NCI-H2227 treated with DMSO at 0.1 percent for 48 hours (cell line): Measurements from ENCODE around the gene PCNT.
"Not testable (repeated sequence)": the region's sequence is repeated elsewhere in the genome, so short reads cannot be mapped to it uniquely, and the experiment has no call there.

ENCODE experiments used
- DNase-seq: peaks from one replicate; lab custom pipeline; 2025; lab: John Stamatoyannopoulos, UW

PCNT gene

GRCh38 chr21:46452710-46453109 lies 128.8 kb downstream of the PCNT start:
- DNase-seq: no peak

DNA sequence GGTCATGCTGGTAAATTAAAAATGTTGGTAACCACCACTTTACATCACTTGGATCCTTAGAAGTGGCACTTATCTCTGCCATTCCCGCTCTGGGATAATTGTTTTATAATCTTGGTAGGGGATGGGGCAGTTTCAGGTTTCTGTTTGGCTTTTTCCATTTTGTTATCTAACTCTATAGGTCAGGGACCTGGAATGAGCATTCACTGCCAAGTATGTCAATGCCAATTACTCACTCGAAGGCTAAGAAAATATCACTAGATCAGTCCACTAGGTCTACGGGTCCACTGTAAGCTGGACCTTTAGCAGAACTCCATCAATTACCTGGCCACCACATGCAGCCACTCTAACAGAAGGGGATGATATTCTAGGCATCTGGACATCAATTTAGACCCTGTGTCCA lies 130.2 kb downstream of the PCNT start:
- DNase-seq: no peak

DNA sequence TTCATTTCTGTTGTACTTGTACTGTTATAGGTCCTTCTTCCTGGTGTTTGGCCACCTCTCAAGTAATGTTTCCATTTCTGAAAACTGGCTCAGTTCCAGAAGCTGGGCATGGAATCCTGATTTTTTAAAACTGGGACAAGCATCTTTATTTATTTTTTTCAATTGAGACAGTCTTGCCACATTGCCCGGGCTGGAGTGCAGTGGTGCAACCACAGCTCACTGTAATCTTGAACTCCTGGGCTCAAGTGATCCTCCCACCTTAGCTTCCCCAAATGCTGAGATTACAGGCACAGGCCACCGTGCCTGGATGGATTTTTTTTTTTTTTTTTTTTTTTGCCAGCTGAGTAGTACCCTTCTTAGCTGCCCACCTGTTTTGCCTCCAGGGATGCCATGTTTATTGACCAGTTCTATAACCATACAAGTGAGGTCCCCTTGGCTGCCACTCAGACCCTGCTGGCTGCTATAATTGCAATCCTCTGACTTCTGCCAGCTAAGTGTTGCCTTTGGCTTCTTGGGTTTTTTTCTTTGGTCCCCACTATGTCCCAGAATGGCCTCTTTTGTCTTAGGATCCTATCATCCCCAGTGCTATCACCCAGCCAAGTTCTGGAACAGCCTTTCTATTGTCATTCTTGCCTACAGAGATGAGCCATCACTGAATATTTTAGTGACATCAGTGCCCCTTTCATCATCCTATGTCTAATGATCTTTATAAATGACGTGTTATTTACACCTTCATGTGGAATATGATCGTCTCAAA lies 130.9 kb downstream of the PCNT start:
- no peak for DNase-seq

- DNase-seq: no peak
Observed at GRCh38 chr21:46455575-46456385, 131.8 kb downstream of the PCNT start.

GRCh38 chr21:46456750-46457149 lies 132.8 kb downstream of the PCNT start:
- no peak for DNase-seq

DNA sequence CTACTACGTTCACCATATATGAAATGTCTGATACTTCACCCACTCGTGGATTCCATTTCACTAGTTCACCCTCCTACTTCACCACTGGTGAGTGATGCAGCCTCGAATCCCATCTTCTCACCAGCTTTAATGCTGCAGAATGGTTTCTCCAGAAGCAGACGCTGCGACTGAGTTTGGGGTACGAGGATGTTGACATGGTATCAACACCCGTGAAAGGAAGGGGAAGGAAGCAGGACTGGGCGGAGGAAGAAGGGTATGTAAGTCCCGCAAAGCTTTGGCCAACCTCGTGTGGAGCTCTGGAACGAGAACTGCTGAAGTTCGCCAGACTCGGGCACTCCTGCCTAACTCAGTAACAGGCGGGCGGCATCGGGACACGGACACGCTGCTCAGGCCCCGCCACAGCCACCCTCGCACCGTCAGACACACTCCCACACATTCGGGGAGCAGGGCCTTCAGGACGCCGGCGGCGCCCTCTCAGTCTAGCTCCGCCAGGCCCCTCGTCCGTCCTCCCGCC lies 133.9 kb downstream of the PCNT start:
- no peak for DNase-seq

- peak; percentile 95 for DNase-seq
Observed at GRCh38 chr21:46458315-46459023, 134.5 kb downstream of the PCNT start, which contains the start of gene DIP2A. Gene DIP2A (plus strand): TSS chr21:46458891. CDS start chr21:46459132, 241 bp downstream.

DNA sequence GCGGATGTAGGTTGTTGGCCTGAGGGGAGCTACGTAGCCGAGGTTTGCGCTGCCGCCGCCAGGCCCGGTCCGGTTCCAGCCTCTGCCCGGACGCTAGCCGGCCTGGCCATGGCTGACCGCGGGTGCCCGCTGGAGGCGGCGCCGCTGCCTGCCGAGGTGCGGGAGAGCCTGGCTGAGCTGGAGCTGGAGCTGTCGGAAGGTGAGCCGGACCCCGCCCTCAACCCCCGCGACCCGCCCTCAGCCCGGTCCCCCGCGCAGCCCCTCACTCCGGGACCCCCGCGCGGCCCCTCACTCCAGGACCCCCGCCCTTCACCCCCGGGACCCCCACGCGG lies 135.0 kb downstream of the PCNT start:
- no peak for DNase-seq

DNA sequence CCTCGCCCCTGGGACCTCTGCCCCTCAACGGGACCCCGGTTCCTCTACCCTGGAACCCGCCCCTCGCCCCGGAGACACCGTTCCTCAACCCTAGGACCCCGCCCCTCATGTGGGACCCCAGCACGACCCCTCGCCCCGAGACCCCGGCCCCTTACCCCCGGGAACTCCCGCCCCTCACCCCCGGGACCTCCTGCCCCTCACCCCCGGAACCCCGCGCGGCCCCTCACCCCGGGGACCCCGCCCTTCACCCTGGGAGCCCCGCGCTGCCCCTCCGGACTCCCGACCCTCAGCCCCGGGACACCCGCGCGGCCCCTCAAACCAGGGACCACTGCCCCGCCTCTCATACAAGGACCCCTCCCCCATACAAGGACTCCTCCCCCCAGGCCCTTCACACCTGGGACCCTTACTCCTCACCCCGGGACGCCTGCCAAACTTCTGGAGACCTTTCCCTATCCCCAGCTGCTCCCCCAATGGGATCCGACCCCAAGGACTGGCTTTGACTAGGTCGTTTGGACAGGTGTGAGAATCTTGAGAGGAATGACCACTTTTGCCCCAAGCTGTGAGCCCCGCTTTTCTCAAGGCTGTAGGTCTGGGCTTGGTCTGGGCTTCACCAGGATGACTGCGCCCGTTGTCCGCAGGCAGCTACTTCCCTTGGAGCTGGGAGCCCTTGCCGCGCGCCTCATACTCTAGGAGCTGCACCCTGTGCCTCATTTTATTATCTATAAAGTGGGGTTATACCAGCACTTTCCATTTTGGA lies 135.6 kb downstream of the PCNT start:
- no peak for DNase-seq

DNA sequence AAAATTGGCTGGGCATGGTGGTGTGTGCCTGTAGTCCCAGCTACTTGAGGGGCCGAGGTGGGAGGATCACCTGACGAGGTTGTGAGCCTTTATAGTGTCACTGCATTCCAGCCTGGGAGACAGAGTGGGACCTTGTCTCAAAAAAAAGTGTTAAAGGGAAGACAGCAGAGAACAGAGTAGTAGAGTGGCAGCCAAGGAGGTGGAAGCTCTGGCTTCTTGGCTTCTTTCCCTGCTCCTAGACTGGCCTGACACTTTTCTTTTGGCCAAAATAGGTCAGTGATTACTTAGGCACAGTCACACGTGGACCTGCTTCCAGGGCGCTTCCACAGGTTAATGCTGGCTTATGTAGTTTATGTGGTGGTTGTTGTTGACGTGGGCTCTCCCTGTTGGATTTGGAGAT lies 138.0 kb downstream of the PCNT start:
- DNase-seq: no peak

- DNase-seq: not testable (repeated sequence)
Observed at GRCh38 chr21:46465153-46465552, 141.2 kb downstream of the PCNT start.

DNA sequence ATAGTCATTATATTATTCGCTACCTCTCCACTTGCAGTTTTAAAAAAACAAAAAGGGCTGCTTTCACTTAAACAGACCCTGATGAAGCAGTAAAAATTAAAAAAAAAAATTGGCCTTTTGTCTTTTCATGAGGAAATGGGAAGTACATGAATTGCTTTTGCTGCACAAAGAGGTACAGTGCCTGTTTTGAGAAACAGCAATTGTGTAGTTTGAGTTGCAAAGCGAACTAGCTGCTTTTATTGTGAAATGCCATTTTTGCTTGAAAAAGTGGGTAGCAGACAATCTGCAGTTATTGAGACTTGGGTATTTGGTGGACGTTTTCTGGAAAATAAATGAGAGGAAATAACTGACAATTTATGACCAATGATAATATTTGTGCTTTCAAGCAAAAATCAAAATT lies 141.7 kb downstream of the PCNT start:
- no peak for DNase-seq

DNA sequence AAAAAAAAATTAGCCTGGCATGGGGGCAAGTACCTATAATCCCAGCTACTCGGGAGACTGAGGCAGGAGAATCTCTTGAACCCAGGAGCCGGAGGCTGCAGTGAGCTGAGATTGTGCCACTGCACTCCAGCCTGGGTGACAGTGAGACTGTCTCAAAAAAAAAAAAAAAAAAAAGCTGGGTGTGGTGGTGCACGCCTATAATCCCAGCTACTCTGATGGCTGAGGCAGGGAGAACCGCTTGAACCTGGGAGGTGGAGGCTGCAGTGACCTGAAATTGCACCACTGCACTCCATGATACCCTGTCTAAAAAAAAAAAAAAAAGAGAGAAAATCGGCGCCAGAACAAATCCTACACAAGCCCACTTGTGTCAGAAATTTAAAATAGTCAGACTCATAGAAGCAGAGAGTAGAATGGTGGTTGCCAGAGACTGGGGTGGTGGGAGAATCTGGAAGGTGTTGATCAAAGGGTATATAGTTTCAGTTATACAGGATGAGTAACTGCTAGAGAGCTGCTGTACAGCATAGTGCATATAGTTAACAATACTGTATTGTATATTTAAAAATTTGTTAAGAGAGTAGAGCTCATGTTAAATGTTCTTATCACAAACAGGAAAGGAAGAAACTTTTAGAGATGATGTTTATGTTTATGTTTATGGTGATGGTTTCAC lies 144.3 kb downstream of the PCNT start:
- DNase-seq: no peak

- no peak for DNase-seq
Observed at GRCh38 chr21:46469275-46469674, 145.3 kb downstream of the PCNT start.

DNA sequence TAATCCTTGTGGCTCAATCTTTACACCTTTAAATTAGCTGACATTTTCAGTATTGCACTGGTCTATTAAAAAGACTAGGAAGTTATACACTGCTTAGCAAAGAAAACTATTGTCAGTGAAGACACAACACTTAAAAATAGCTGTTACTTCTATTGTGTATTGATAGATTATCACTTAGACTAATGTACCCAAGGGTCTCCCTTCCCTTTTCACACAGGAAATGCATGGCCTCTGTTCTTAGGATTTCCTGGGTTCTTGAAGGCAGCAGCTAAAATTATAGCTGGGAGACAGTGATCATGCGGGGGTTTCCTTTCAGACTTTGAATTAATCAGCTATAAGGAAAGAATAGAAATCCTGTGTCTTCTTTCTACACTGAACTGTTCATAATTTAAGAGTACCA lies 147.6 kb downstream of the PCNT start:
- no peak for DNase-seq

DNA sequence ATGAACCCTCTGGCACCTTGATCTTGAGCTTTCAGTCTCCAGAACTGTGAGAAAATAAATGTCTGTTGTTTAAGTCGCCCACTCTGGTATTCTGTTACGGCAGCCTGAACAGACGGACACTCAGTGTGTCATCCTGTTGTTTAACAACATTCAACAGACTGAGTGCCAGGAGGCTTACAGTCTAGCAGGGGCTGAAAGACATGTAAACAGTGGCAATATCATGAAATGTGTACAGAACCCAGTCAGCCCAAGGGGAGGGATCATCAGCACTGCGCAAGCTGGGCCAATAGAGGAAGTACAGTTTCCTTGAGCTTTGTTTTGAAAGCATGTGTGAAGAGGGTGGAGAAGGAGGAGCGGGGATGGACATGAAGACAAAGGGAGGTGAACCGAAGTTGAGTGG lies 148.3 kb downstream of the PCNT start:
- DNase-seq: no peak

- no peak for DNase-seq
Observed at GRCh38 chr21:46474382-46474781, 150.4 kb downstream of the PCNT start.

DNA sequence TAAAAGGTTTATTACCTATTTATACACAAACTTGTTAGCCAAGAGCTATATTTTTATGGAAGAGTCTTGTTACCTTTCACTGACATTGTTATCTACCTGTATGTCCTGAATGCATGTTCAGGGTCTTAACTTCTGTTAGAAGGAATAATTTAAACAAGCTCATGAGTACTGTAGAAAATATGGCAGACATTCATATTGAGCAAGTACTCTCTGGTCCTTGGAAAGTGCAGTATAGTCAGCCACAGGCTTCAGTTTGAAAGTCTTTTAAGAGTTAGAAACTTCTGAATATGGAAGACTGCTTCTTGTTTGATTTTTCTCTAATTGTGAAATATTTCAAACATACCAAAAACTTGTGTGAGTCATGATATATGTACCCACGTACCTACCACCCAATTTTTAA lies 151.3 kb downstream of the PCNT start:
- DNase-seq: no peak

GRCh38 chr21:46477765-46478164 lies 153.8 kb downstream of the PCNT start:
- no peak for DNase-seq

DNA sequence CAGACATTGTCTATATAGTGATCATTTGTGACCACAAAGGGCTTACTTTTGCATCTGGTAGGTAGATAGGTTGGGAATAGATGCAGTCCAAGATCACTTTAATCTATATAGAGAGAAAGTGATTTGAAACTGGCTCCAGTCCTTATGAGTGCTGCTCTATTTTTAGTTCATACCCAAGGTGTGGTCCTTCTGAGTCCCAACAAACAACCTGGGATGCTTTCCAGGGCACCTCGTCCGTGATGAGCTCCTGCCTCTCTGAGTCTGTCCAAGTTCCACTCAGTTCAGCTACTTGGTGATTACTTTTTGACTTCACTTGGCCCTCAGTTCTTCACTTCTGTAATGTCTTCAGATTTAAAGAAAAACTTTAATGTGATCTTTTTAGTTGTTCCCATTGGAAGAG lies 155.0 kb downstream of the PCNT start:
- DNase-seq: no peak

DNA sequence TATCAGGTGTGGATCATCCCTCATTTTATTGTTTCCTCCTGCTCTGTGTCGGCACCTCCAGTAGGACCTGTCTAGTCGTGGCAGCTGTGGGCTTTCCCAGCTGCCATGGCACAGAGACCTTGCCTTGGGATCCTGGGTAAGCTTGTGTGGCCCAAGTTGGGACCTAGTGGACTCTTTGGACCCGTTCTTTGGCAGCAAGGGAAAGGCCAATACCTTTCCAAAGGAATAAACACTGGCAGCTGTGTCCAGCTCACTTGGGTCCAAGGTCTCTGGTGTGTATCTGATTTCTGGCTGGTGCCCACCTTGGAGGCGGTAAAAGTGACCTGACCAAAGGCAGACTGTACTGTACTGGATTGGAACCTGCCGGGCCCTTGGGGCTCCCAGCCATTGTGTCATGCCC lies 156.5 kb downstream of the PCNT start:
- DNase-seq: no peak
